Stimulated activated CD4-positive, alpha-beta T cell treated with anti-CD3 and anti-CD28 coated beads, Interleukin-1b, Interleukin-23, amount 100 ng/mL, for 24 hours (primary cell): ENCODE results near the gene LRRC15.

Source experiments
- DNase-seq, 4 experiments: peaks; one replicate each; pipeline ENCODE4 v3.0.0-alpha.2; 2020; ENCODE audit warnings: low read depth in 4 of 4, low spot score in 1 of 4

LRRC15 gene

GRCh38 chr3:194369522-194370279, at the start of gene LRRC15:
Gene LRRC15 (minus strand): TSS chr3:194369743. CDS start chr3:194361043, 8,700 bp downstream.
- no peak for DNase-seq

- no peak for DNase-seq
Measured at GRCh38 chr3:194418671-194419070, 49.1 kb upstream of the LRRC15 start.

GRCh38 chr3:194407423-194407822, 37.9 kb upstream of the LRRC15 start:
- no peak for DNase-seq

GRCh38 chr3:194405766-194406165, 36.2 kb upstream of the LRRC15 start:
- DNase-seq, result no peak

GRCh38 chr3:194404365-194405140, 35.0 kb upstream of the LRRC15 start:
- no peak for DNase-seq

GRCh38 chr3:194401868-194402329, 32.4 kb upstream of the LRRC15 start:
- DNase-seq, result no peak

- DNase-seq, result no peak
Measured at GRCh38 chr3:194401346-194401745, 31.8 kb upstream of the LRRC15 start.

- no peak for DNase-seq
Measured at GRCh38 chr3:194399874-194400411, 30.4 kb upstream of the LRRC15 start.

- no peak for DNase-seq
Measured at GRCh38 chr3:194399166-194399565, 29.6 kb upstream of the LRRC15 start, which contains the start of gene GP5. Gene GP5 (minus strand): TSS chr3:194399266. CDS start chr3:194398282, 984 bp downstream.

- no peak for DNase-seq
Measured at GRCh38 chr3:194397757-194398312, 28.3 kb upstream of the LRRC15 start.

GRCh38 chr3:194396859-194397756, 27.6 kb upstream of the LRRC15 start:
- DNase-seq, result no peak

GRCh38 chr3:194396539-194396858, 27.0 kb upstream of the LRRC15 start:
- DNase-seq, result no peak

- peak in 2 of 4 experiments; percentile 26 to 51 for DNase-seq
Measured at GRCh38 chr3:194395778-194396538, 26.4 kb upstream of the LRRC15 start.

- DNase-seq, result no peak
Measured at GRCh38 chr3:194395212-194395611, 25.7 kb upstream of the LRRC15 start.

GRCh38 chr3:194392576-194392975, 23.0 kb upstream of the LRRC15 start:
- DNase-seq, result no peak

- no peak for DNase-seq
Measured at GRCh38 chr3:194390835-194391234, 21.3 kb upstream of the LRRC15 start.

GRCh38 chr3:194389269-194389668, 19.7 kb upstream of the LRRC15 start:
- no peak for DNase-seq

- DNase-seq, result no peak
Measured at GRCh38 chr3:194387926-194388418, 18.4 kb upstream of the LRRC15 start.

GRCh38 chr3:194387276-194387675, 17.7 kb upstream of the LRRC15 start:
- DNase-seq, result no peak

- DNase-seq, result no peak
Measured at GRCh38 chr3:194386648-194387047, 17.1 kb upstream of the LRRC15 start.
